ENCODE results near the gene CCP110. TPM values are rescaled to one million over a fixed set of nuclear protein-coding genes. Genes with fewer than 3 reads are reported as not detected.

Gene CCP110
- total RNA-seq, 1 experiment from 2014 or later, result 31.8 TPM

DNA sequence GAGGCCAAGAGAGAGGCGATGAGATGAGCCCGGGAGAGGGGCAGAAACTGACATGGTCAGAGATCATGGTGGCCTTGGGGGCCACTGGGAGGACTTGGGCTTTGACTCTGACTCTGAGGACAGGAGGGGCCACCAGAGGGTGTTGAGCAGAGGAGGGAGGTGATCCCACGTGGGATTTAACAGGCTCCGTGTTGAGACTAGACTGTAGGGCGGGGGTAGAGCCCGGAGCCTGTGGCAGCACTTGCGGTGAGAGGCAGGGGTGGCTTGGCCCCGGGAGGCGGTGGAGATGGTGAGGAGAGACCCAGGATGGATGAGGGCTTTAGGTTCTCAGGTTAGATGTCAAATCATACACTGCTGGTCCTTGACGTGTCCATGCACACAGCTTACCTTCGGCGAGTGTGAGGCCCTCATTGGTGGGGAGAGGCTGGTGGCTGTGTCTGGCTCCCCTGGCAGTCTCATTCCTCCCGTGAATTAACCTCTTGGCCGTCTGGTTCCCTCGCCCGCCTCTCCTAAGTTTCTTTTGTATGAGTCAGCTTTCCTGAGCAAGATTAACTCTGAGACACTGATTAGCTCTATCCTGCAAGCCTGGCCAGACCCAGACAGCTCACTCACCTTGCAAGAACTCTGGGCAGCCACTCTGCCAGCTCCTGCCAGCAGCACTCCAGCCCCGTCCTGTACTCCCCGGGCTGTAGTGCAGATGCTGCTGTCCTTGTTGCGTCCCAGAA is 71.5 kb downstream of the CCP110 start:
- Histone ChIP-seq H3K36me3 (ENCODE audit: control insufficient read depth, insufficient read depth, low read length) (no peaks in the 10 kb centered on the region), H3K27me3 (ENCODE audit: control insufficient read depth, insufficient read depth, low read length) (no peaks in the 10 kb centered on the region), H3K4me3 (ENCODE audit: low read depth in 2 of 2, low read length in 2 of 2) (no peak overlapping the region), H3K4me1 (ENCODE audit: control insufficient read depth, insufficient read depth, low read length) (no peaks in the 10 kb centered on the region), H3K27ac (ENCODE audit: low read length) (no peak overlapping the region), H3K9me3 (ENCODE audit: control insufficient read depth, insufficient read depth, low read depth, low read length) (no peaks in the 10 kb centered on the region)
- ATAC-seq (peak; percentile 90), DNase-seq (ENCODE audit: low read depth, low spot score) (no peak)
- intact Hi-C loops (cut with micrococcal nuclease; ENCODE audit: unreplicated experiment), result no loop called here
- ChIA-PET CTCF (interaction anchor here (0.5 to 1.6 kb wide), 5 partner anchors 10 to 1035 kb away, joined by 3 to 8 read pairs (median 4); no protein-coding TSS in a partner anchor), POLR2A (interaction anchor here (0.6 to 1.1 kb wide), 2 partner anchors 11 to 215 kb away, joined by 3 to 5 read pairs; no protein-coding TSS in a partner anchor)
- in situ Hi-C loops (cut with HindIII; ENCODE audit: low pct_unique_long_range_greater_than_20kb, low sequenced_read_pairs), result no loop called here
- no peak for TF ChIP-seq POLR2AphosphoS5 (IDR thresholded peaks at IDR 0.05; ENCODE audit: low read depth, low read length)
- TF ChIP-seq, protein P1, sequence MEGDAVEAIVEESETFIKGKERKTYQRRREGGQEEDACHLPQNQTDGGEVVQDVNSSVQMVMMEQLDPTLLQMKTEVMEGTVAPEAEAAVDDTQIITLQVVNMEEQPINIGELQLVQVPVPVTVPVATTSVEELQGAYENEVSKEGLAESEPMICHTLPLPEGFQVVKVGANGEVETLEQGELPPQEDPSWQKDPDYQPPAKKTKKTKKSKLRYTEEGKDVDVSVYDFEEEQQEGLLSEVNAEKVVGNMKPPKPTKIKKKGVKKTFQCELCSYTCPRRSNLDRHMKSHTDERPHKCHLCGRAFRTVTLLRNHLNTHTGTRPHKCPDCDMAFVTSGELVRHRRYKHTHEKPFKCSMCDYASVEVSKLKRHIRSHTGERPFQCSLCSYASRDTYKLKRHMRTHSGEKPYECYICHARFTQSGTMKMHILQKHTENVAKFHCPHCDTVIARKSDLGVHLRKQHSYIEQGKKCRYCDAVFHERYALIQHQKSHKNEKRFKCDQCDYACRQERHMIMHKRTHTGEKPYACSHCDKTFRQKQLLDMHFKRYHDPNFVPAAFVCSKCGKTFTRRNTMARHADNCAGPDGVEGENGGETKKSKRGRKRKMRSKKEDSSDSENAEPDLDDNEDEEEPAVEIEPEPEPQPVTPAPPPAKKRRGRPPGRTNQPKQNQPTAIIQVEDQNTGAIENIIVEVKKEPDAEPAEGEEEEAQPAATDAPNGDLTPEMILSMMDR (IDR thresholded peaks at IDR 0.05), result no peak
- TF ChIP-seq, protein P2, sequence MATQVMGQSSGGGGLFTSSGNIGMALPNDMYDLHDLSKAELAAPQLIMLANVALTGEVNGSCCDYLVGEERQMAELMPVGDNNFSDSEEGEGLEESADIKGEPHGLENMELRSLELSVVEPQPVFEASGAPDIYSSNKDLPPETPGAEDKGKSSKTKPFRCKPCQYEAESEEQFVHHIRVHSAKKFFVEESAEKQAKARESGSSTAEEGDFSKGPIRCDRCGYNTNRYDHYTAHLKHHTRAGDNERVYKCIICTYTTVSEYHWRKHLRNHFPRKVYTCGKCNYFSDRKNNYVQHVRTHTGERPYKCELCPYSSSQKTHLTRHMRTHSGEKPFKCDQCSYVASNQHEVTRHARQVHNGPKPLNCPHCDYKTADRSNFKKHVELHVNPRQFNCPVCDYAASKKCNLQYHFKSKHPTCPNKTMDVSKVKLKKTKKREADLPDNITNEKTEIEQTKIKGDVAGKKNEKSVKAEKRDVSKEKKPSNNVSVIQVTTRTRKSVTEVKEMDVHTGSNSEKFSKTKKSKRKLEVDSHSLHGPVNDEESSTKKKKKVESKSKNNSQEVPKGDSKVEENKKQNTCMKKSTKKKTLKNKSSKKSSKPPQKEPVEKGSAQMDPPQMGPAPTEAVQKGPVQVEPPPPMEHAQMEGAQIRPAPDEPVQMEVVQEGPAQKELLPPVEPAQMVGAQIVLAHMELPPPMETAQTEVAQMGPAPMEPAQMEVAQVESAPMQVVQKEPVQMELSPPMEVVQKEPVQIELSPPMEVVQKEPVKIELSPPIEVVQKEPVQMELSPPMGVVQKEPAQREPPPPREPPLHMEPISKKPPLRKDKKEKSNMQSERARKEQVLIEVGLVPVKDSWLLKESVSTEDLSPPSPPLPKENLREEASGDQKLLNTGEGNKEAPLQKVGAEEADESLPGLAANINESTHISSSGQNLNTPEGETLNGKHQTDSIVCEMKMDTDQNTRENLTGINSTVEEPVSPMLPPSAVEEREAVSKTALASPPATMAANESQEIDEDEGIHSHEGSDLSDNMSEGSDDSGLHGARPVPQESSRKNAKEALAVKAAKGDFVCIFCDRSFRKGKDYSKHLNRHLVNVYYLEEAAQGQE (IDR thresholded peaks at IDR 0.05; ENCODE audit: insufficient read depth in 1 of 2, low read depth in 2 of 2, low read length in 1 of 2), result no peak
- no peak for TF ChIP-seq SIN3A (IDR thresholded peaks at IDR 0.05; ENCODE audit: borderline replicate concordance, insufficient read depth, low read depth, low read length)
- no peak for TF ChIP-seq TCF7L2 (IDR thresholded peaks at IDR 0.05; ENCODE audit: low read depth, low read length)
- no TSS peak for BruUV-seq (replicated peaks)

DNA sequence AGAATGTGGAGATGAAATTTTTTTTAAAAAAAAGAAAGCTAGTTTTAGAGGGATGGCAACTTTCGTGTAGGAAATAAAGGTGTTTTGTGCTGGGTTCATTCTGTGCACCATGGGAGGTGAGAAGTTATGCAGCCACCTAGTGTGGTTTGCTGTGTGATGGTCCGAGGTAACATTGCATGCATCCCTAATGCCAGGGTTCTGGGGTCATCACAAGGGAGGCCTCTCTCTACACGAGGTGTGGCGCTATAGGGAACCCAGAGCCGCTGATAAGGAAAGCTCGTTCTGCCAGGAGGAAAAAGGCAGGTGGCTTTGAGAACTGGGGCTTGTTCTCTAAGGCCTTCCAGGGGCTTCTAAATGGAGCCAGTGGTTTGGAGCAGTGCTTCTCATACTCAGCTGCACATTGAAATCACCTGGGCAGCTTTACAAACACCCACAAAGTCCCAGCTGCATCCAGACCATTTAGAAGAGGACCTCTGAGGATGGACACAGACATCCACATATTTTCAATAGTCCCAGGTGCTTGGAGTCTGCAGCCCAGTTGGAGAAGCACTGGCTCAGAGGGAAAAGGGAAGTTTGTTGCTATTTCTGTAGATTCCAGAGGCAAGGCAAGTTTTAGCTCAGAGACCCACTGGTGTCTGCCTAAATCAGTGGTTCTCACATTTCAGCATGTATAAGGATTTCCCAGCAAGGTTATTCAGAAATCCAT is 75.2 kb downstream of the CCP110 start:
- ATAC-seq (no peak), DNase-seq (ENCODE audit: low read depth, low spot score) (no peak)
- no peaks in the 10 kb centered on the region for H3K27me3 ChIP-seq (ENCODE audit: control insufficient read depth, insufficient read depth, low read length)
- H3K4me3 ChIP-seq (ENCODE audit: low read depth in 2 of 2, low read length in 2 of 2), result no peak overlapping the region
- 0 out of 2 replicates have a peak, but pooled peaks cover 6% of the 10 kb centered on the region for H3K36me3 ChIP-seq (ENCODE audit: control insufficient read depth, insufficient read depth, low read length)
- CTCF ChIA-PET, result interaction anchor here (0.6 to 1.3 kb wide), 2 partner anchors 15 to 308 kb away, joined by 3 to 6 read pairs; no protein-coding TSS in a partner anchor
- TF ChIP-seq POLR2AphosphoS5 (IDR thresholded peaks at IDR 0.05; ENCODE audit: low read depth, low read length) (no peak), TCF7L2 (IDR thresholded peaks at IDR 0.05; ENCODE audit: low read depth, low read length) (no peak)
- in situ Hi-C loops (cut with HindIII; ENCODE audit: low pct_unique_long_range_greater_than_20kb, low sequenced_read_pairs) (no loop called here), intact Hi-C loops (cut with micrococcal nuclease; ENCODE audit: unreplicated experiment) (no loop called here)
- H3K9me3 ChIP-seq (ENCODE audit: control insufficient read depth, insufficient read depth, low read depth, low read length), result no peaks in the 10 kb centered on the region
- no peak overlapping the region for H3K27ac ChIP-seq (ENCODE audit: low read length)
- POLR2A ChIA-PET, result interaction anchor here (0.6 to 0.7 kb wide), 2 partner anchors 64 to 598 kb away, joined by 4 read pairs; no protein-coding TSS in a partner anchor
- no peaks in the 10 kb centered on the region for H3K4me1 ChIP-seq (ENCODE audit: control insufficient read depth, insufficient read depth, low read length)
- BruUV-seq (replicated peaks), result no TSS peak
